D721Med (cell line): ENCODE results near the gene DEAF1.

ENCODE experiments used
- DNase-seq: peaks from one replicate; pipeline ENCODE4 v3.0.0; 2011; ENCODE audit warnings: low spot score; ENCODE audit not compliant: insufficient read length
- FAIRE-seq: peaks from 2 replicates; lab custom pipeline; 2011; peaks lifted over from hg19 to GRCh38; lab: Jason Lieb, UNC
- TF ChIP-seq, protein P1 (sequence below): IDR thresholded peaks from 2 replicates; pipeline ENCODE4 v1.5.1; 2012; ENCODE audit warnings: mild to moderate bottlenecking, control low read depth; ENCODE audit not compliant: insufficient read depth; ENCODE audit errors: missing control alignments

DEAF1 gene

DNA sequence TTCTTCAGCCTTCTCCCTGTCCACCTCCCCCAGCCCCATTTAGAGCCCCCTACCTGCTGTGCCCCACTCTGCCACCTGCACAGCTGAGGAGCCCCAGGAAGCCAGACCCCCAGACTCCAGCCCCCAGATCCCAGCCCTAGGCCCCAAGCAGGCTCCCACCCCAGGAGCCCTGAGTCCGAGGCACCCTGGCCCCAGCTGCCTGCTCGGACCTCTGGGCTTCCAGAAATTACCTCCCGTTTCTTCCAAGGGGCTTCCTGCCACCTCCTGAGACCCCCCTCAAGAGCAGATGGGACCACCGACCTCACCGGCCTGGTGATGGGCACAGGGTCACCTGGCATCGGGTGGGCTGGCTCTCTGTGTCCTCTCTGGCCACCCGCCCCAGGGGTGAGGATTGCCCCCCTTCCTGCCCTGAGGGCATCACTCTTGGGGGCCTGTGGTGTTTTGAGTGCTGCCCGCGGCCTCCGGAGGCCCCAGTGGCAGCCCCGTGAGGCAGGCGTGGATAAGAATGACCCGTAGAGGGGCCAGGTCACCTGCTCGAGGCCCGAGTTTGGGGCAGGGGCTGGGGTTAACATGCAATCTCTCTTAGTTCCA, 34.0 kb upstream of the DEAF1 start:
- TF ChIP-seq, protein P1, sequence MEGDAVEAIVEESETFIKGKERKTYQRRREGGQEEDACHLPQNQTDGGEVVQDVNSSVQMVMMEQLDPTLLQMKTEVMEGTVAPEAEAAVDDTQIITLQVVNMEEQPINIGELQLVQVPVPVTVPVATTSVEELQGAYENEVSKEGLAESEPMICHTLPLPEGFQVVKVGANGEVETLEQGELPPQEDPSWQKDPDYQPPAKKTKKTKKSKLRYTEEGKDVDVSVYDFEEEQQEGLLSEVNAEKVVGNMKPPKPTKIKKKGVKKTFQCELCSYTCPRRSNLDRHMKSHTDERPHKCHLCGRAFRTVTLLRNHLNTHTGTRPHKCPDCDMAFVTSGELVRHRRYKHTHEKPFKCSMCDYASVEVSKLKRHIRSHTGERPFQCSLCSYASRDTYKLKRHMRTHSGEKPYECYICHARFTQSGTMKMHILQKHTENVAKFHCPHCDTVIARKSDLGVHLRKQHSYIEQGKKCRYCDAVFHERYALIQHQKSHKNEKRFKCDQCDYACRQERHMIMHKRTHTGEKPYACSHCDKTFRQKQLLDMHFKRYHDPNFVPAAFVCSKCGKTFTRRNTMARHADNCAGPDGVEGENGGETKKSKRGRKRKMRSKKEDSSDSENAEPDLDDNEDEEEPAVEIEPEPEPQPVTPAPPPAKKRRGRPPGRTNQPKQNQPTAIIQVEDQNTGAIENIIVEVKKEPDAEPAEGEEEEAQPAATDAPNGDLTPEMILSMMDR = no peak
- DNase-seq (no peak), FAIRE-seq (no peak)

DNA sequence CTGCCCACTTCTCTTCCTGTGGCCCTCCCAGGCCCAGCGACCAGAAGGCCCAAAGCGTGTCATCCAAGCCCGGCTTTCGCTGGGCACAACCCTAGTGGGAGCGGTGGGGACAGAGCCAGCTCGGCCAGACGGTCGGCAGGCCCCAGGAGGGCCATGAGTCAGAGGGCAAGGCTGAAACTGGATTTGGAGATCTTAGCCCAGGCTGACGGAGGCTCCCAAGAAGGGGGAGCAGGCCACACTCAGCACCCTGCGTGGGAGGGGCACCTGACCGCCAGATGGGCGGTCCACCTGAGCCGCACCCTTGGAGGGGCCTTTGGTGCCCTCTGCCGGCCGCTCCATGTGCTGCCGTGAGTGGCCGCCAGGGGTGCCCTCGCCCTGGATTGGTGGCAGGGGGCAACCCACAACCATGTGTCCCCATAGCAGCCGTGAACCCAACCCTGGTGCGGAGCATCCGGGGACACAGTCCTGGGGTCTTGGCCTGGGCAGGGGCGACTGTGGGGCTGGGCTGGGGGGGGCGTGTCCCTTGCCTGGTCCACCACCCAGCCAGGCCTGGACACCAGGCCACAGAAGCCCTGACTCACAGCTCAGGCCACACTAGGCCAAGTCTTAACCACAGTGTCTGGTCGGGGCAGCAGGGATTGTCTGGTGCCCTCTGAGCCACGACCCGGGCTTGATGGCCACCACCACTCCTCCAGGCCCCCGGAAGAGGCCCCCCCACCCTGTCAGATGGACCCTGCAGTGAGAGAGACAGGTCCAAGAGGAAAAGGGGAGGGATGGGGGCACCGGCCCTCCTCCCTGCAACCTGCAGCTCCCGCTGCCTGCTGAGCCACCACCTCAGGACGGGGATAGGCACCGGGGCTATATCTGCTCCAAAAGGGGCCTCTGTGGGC, 33.1 kb upstream of the DEAF1 start:
- TF ChIP-seq, protein P1 = peak; percentile 95
- FAIRE-seq (no peak), DNase-seq (peak; percentile 88)

DNA sequence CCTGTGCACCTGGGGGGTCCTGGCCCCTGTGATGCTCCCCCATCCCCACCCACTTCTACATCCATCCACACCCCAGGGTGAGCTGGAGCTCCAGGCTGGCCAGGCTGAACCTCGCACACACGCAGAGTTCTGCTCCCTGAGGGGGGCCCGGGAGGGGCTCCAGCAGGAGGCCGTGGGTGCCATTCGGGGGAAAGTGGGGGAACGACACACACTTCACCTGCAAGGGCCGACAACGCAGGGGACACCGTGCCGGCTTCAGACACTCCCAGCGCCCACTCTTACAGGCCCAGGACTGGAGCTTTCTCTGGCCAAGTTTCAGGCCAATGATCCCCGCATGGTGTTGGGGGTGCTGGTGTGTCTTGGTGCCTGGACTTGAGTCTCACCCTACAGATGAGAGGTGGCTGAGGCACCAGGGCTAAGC, 32.3 kb upstream of the DEAF1 start:
- DNase-seq (no peak), FAIRE-seq (no peak)
- TF ChIP-seq, protein P1 = no peak

DNA sequence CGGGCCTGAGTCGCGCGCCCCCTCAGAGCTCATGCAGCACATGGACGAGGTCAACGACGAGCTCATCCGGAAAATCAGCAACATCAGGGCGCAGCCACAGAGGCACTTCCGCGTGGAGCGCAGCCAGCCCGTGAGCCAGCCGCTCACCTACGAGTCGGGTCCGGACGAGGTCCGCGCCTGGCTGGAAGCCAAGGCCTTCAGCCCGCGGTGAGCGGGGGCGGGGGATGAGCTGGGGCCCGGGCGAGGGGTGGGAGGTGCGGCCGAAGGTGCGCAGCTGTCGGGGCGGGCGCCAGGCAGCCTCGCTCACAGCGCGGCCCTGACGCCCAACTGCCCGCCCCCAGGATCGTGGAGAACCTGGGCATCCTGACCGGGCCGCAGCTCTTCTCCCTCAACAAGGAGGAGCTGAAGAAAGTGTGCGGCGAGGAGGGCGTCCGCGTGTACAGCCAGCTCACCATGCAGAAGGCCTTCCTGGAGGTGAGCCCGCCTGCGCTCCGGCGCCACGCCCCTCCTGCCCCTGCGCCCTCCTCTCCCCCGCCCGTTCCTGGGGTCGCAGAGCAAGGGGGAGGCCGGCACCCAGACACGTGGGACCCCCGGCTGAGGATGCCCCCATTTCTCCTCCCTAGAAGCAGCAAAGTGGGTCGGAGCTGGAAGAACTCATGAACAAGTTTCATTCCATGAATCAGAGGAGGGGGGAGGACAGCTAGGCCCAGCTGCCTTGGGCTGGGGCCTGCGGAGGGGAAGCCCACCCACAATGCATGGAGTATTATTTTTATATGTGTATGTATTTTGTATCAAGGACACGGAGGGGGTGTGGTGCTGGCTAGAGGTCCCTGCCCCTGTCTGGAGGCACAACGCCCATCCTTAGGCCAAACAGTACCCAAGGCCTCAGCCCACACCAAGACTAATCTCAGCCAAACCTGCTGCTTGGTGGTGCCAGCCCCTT, 31.5 kb upstream of the DEAF1 start:
- TF ChIP-seq, protein P1 = no peak
- FAIRE-seq (no peak), DNase-seq (no peak)

DNA sequence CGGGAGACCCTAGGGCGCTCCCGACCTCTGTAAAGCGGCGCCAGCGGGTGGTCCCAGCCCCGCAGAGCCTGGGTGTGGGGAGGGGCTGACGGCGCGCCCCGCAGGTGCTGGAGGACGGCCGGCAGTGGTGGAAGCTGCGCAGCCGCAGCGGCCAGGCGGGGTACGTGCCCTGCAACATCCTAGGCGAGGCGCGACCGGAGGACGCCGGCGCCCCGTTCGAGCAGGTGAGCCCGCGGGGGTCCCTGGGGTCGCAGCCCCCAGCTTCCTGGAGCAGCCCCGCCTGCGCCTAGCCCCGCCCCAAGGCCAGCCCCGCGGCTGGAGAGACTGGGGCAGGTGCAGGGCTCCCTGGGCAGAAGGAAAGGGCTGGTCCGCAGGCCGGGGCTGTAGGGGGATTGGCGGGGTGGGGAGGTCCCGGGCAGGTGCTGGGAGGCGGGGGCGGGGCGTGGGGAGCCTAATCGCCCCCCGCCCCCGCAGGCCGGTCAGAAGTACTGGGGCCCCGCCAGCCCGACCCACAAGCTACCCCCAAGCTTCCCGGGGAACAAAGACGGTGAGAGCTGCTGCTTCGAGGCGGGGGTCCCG, 30.7 kb upstream of the DEAF1 start:
- TF ChIP-seq, protein P1 = no peak
- FAIRE-seq (no peak), DNase-seq (no peak)

DNA sequence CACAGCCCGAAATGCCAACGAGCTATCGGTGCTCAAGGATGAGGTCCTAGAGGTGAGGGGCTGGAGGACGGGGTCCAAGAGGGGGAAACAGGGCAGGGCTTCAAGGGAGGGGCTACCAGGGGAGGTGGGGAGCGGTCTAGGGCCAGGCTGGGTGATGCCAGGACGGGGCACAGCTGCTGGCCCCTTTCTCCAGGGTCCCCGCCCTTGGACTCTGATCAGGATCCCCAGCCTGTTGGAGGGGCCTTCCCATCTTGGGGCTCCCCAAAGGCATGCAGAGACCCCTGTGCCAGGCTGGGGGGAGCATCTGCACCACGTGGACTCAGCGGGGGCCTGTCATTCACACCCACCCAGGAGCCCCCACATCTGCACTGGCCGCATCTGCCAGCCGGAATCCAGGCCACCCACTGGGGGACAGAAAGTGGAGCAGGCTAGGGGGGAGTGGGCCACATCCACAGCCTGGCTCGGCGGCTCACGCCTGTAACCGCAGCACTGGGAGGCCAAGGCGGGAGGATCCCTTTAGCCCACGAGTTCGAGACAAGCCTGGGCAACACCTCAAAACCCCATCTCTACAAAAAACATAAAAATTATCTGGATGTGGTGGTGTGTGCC, 29.9 kb upstream of the DEAF1 start:
- FAIRE-seq = no peak

More for the DNA sequence above, 29.9 kb upstream of the DEAF1 start:
- TF ChIP-seq, protein P1 = no peak
- no peak for DNase-seq
